DOHH2 (cell line): ENCODE data around the gene DOCK9.
"Not testable (repeated sequence)": the region's sequence is repeated elsewhere in the genome, so short reads cannot be mapped to it uniquely, and the experiment has no call there.

Experiments
- H3F3A ChIP-seq: fragments of 200-600 bp; sonication (generic), shearing (Covaris generic); 2 replicates; pipeline ENCODE4 v1.6.0; 2016; ENCODE audit warnings: antibody characterized with exemption, mild to moderate bottlenecking; ENCODE audit not compliant: control insufficient read depth, insufficient read depth
- H3K27ac ChIP-seq: fragments of 200-600 bp; sonication (generic); 2 replicates; pipeline ENCODE4 v1.5.1; 2014; ENCODE audit warnings: low read depth, mild to moderate bottlenecking, low read length, moderate library complexity
- H3K27me3 ChIP-seq: fragments of 200-600 bp; sonication (generic); 2 replicates; pipeline ENCODE4 v1.6.1; 2014; ENCODE audit warnings: mild to moderate bottlenecking, low read length, mixed read lengths; ENCODE audit not compliant: control insufficient read depth
- H3K36me3 ChIP-seq: fragments of 200-600 bp; sonication (generic); 2 replicates; pipeline ENCODE4 v1.6.1; 2014; ENCODE audit warnings: mild to moderate bottlenecking, low read length, moderate library complexity, mixed read lengths; ENCODE audit not compliant: control insufficient read depth
- H3K4me1 ChIP-seq: fragments of 200-600 bp; sonication (generic); 2 replicates; pipeline ENCODE4 v1.6.1; 2014; ENCODE audit warnings: mild to moderate bottlenecking, low read length, mixed read lengths; ENCODE audit not compliant: control insufficient read depth
- H3K4me2 ChIP-seq: fragments of 200-600 bp; sonication (generic); 2 replicates; pipeline ENCODE4 v1.6.0; 2014; ENCODE audit warnings: mild to moderate bottlenecking, low read length, moderate library complexity
- H3K4me3 ChIP-seq: fragments of 200-600 bp; sonication (generic); 2 replicates; pipeline ENCODE4 v1.5.1; 2014; ENCODE audit warnings: mild to moderate bottlenecking, low read length, mixed read lengths
- H3K79me2 ChIP-seq: fragments of 200-600 bp; sonication (generic); 2 replicates; pipeline ENCODE4 v1.6.1; 2014; ENCODE audit warnings: mild to moderate bottlenecking, low read length, mixed read lengths; ENCODE audit not compliant: control insufficient read depth
- H3K9me2 ChIP-seq: fragments of 200-600 bp; sonication (generic); replicated peaks from 2 replicates; pipeline ENCODE4 v1.6.1; 2014; ENCODE audit warnings: mild to moderate bottlenecking, low read length, mixed read lengths; ENCODE audit not compliant: control insufficient read depth
- H3K9me3 ChIP-seq: fragments of 200-600 bp; sonication (generic); 2 replicates; pipeline ENCODE4 v1.6.1; 2014; ENCODE audit warnings: antibody characterized with exemption, low read length, mixed read lengths; ENCODE audit not compliant: control insufficient read depth, insufficient read depth
- H4K20me1 ChIP-seq: fragments of 200-600 bp; sonication (generic); 2 replicates; pipeline ENCODE4 v1.6.0; 2014; ENCODE audit warnings: low read depth, mild to moderate bottlenecking, antibody characterized with exemption, low read length, moderate library complexity; ENCODE audit not compliant: control insufficient read depth, insufficient read depth
- EZH2phosphoT487 ChIP-seq: fragments of 200-600 bp; sonication (generic); IDR thresholded peaks from 2 replicates; pipeline ENCODE4 v1.6.1; 2017; ENCODE audit warnings: borderline replicate concordance, mild to moderate bottlenecking, antibody characterized with exemption, low read length, moderate library complexity, mixed read lengths
- TF ChIP-seq, protein P1 (sequence below): fragments of 200-600 bp; sonication (generic); IDR thresholded peaks from one replicate; pipeline ENCODE4 v1.5.1; 2014; ENCODE audit warnings: antibody characterized with exemption, mild to moderate bottlenecking, low read depth, low read length; ENCODE audit not compliant: poor library complexity, severe bottlenecking

Gene DOCK9

DNA sequence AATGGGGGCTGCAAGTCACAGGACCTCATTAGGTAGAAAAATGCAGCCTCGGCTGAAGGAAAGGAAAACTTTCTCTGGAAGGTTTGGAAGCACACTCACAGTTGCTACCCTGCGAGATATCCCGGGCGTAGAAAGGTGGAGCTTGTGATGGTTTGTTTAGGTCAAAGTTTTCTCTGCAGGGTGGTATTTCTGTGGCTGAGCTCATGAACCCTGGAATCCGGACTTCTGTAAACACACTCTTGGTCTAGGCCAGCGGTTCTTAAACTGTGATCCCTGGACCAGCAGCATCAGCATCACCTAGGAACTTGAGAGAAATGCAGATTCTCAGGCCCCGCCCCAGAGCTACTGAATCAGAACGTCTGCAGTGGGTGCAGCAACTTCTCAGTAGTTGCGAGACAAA is 222.1 kb downstream of the DOCK9 start:
- no peaks in the 10 kb centered on the region for H3K27me3 ChIP-seq
- H3K4me2 ChIP-seq: no peak overlapping the region
- H3F3A ChIP-seq: no peaks in the 10 kb centered on the region
- no peak overlapping the region for H3K4me3 ChIP-seq
- TF ChIP-seq, protein P1, sequence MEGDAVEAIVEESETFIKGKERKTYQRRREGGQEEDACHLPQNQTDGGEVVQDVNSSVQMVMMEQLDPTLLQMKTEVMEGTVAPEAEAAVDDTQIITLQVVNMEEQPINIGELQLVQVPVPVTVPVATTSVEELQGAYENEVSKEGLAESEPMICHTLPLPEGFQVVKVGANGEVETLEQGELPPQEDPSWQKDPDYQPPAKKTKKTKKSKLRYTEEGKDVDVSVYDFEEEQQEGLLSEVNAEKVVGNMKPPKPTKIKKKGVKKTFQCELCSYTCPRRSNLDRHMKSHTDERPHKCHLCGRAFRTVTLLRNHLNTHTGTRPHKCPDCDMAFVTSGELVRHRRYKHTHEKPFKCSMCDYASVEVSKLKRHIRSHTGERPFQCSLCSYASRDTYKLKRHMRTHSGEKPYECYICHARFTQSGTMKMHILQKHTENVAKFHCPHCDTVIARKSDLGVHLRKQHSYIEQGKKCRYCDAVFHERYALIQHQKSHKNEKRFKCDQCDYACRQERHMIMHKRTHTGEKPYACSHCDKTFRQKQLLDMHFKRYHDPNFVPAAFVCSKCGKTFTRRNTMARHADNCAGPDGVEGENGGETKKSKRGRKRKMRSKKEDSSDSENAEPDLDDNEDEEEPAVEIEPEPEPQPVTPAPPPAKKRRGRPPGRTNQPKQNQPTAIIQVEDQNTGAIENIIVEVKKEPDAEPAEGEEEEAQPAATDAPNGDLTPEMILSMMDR: no peak
- no peak for TF ChIP-seq EZH2phosphoT487
- H4K20me1 ChIP-seq: no peaks in the 10 kb centered on the region
- H3K36me3 ChIP-seq: no peaks in the 10 kb centered on the region
- peaks cover 4% of the 10 kb centered on the region; the same call in 1 of the 2 replicates for H3K9me3 ChIP-seq
- no peaks in the 10 kb centered on the region for H3K9me2 ChIP-seq
- no peaks in the 10 kb centered on the region for H3K4me1 ChIP-seq
- H3K27ac ChIP-seq: no peak overlapping the region
- H3K79me2 ChIP-seq: no peaks in the 10 kb centered on the region

DNA sequence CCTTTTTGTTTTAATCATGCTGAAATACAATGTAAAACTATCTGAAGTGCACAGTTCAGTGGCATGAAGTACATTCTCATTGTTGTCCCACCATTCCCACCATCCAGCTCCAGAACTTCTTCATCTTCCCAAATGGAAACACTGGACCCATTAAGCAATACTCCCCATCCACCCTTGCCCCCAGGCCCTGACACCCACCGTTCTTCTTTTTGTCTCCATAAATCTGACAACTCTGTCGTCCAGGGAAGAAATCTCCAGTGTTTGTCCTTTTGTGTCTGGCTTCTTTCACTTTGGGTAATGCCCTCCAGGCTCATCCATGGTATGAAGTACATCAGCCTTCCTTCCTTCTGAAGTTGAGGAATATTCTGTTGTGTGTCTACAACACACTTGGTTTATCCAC is 222.7 kb downstream of the DOCK9 start:
- no peak overlapping the region for H3K4me3 ChIP-seq
- H3K4me1 ChIP-seq: no peaks in the 10 kb centered on the region
- H3K4me2 ChIP-seq: no peak overlapping the region
- H3F3A ChIP-seq: no peaks in the 10 kb centered on the region
- TF ChIP-seq, protein P1: no peak
- no peak for TF ChIP-seq EZH2phosphoT487
- H3K79me2 ChIP-seq: no peaks in the 10 kb centered on the region
- no peaks in the 10 kb centered on the region for H3K27me3 ChIP-seq
- no peaks in the 10 kb centered on the region for H4K20me1 ChIP-seq
- no peaks in the 10 kb centered on the region for H3K9me2 ChIP-seq
- H3K36me3 ChIP-seq: no peaks in the 10 kb centered on the region
- peaks cover 4% of the 10 kb centered on the region; the same call in 1 of the 2 replicates for H3K9me3 ChIP-seq
- no peak overlapping the region for H3K27ac ChIP-seq

DNA sequence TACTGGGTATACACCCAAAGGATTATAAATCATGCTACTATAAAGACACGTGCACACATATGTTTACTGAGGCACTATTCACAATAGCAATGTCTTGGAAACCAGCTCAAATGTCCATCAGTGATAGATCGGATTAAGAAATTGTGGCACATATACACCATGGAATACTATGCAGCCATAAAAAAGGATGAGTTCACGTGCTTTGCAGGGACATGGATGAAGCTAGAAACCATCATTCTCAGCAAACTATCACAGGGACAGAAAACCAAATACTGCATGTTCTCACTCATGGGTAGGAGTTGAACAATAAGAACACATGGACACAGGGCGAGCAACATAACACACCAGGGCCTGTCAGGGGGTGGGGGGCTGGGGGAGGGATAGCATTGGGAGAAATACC is 223.4 kb downstream of the DOCK9 start:
- not testable (repeated sequence) for H3K79me2 ChIP-seq, H3K4me3 ChIP-seq, H4K20me1 ChIP-seq, H3K4me1 ChIP-seq, H3K36me3 ChIP-seq, H3K4me2 ChIP-seq, H3K27me3 ChIP-seq, H3K9me2 ChIP-seq, H3K27ac ChIP-seq, H3F3A ChIP-seq, H3K9me3 ChIP-seq

DNA sequence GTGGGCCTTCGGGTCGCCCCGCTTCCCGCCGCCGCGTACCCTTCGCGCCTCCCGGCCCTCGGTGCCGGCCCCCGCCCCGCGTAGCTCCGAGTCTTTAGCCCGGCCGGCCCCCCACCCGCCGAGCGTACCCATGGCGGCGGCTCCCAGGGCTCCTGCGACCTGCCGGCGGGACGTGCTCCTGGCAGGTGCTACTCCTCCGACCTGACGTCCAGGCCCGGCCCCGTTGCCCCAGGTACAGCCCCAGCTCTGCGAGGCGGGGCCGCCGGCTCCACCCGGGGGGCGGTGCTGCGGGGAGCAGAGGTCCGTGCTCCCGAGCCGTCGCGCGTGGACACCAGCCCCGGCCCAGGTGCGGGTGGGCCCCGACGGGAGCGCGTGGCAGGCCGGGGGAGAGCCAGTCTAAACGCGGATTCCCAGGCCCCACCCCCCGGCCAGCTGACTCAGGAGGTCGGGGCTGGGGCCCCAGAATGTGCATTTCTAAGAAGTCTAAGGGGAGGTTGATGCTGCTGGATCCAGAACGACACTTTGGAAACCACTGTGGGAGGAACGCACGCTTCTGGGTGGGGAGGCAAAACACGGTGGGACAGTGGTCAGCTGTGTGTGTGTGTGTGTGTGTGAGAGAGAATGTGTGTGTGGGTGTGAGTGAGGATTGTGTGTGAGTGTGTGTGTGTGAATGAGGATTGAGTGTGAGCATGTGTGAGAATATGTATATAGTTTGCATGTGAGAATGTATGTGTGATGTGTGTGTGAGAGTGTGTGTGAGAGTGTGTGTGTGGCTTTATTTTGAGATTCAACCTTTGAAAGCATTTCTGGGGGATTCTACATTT is 225.2 kb downstream of the DOCK9 start, which contains the start of gene SLC15A1:
Gene SLC15A1, minus strand, starts transcription at position 206 of the 824 bp plus-strand sequence. Its CDS starts 74 bp downstream, at position 132.
- no peaks in the 10 kb centered on the region for H3K4me1 ChIP-seq
- no peaks in the 10 kb centered on the region for H3F3A ChIP-seq
- no peaks in the 10 kb centered on the region for H3K36me3 ChIP-seq
- no peak within 1 kb of the TSS for H3K27ac ChIP-seq
- no peaks in the 10 kb centered on the region for H4K20me1 ChIP-seq
- peaks cover 4% of the 10 kb centered on the region; the same call in 1 of the 2 replicates for H3K9me3 ChIP-seq
- TF ChIP-seq, protein P1: no peak
- no peak for TF ChIP-seq EZH2phosphoT487
- H3K79me2 ChIP-seq: no peaks in the 10 kb centered on the region
- H3K9me2 ChIP-seq: no peaks in the 10 kb centered on the region
- H3K4me3 ChIP-seq: no peak within 1 kb of the TSS
- no peak within 1 kb of the TSS for H3K4me2 ChIP-seq
- no peaks in the 10 kb centered on the region for H3K27me3 ChIP-seq
